Hepatocyte (in vitro differentiated cells): ENCODE measurements around the gene CORIN. TPM values are rescaled to one million over a fixed set of nuclear protein-coding genes. Genes with fewer than 3 reads are reported as not detected.

Source experiments
- DNase-seq: peaks from one replicate; pipeline ENCODE4 v3.0.0-alpha.2; 2016; ENCODE audit warnings: low spot score
- H2AFZ ChIP-seq: fragments of 200-600 bp; sonication (generic); 2 replicates; pipeline ENCODE4 v1.6.0; 2016; ENCODE audit warnings: antibody characterized with exemption, mild to moderate bottlenecking
- H3K27ac ChIP-seq: fragments of 200-600 bp; sonication (generic); 2 replicates; pipeline ENCODE4 v1.5.1; 2016; ENCODE audit warnings: mild to moderate bottlenecking
- H3K27me3 ChIP-seq: fragments of 200-600 bp; sonication (generic); 2 replicates; pipeline ENCODE4 v1.6.1; 2016
- H3K36me3 ChIP-seq: fragments of 200-600 bp; sonication (generic); replicated peaks from 2 replicates; pipeline ENCODE4 v1.5.1; 2016; ENCODE audit warnings: low read depth; ENCODE audit not compliant: insufficient read depth
- H3K4me1 ChIP-seq: fragments of 200-600 bp; sonication (generic); 2 replicates; pipeline ENCODE4 v1.5.1; 2016; ENCODE audit warnings: mild to moderate bottlenecking, moderate library complexity; ENCODE audit not compliant: insufficient read depth
- H3K4me2 ChIP-seq: fragments of 200-600 bp; sonication (generic); 2 replicates; pipeline ENCODE4 v1.6.0; 2016
- H3K4me3 ChIP-seq: fragments of 200-600 bp; sonication (generic); 2 replicates; pipeline ENCODE4 v1.5.1; 2016; ENCODE audit warnings: mild to moderate bottlenecking
- H3K79me2 ChIP-seq: fragments of 200-600 bp; sonication (generic); 2 replicates; pipeline ENCODE4 v1.6.0; 2017; ENCODE audit warnings: mild to moderate bottlenecking
- H3K9me2 ChIP-seq: fragments of 200-600 bp; sonication (generic); replicated peaks from 2 replicates; pipeline ENCODE4 v1.6.0; 2017; ENCODE audit warnings: mild to moderate bottlenecking; ENCODE audit not compliant: insufficient read depth
- H3K9me3 ChIP-seq: fragments of 200-600 bp; sonication (generic); 2 replicates; pipeline ENCODE4 v1.5.1; 2016; ENCODE audit warnings: low read depth, mild to moderate bottlenecking
- H4K20me1 ChIP-seq: fragments of 200-600 bp; sonication (generic); 2 replicates; pipeline ENCODE4 v1.6.0; 2016; ENCODE audit warnings: mild to moderate bottlenecking; ENCODE audit not compliant: insufficient read depth, poor library complexity, severe bottlenecking
- EZH2 ChIP-seq: fragments of 200-600 bp; sonication (generic); IDR thresholded peaks from 2 replicates; pipeline ENCODE4 v1.6.1; 2016; ENCODE audit warnings: antibody characterized with exemption, mild to moderate bottlenecking, borderline replicate concordance
- EZH2phosphoT487 ChIP-seq: fragments of 200-600 bp; sonication (generic); IDR thresholded peaks from one replicate; pipeline ENCODE4 v1.6.1; 2018; ENCODE audit warnings: antibody characterized with exemption, mild to moderate bottlenecking, low read depth, moderate library complexity; ENCODE audit not compliant: unreplicated experiment, severe bottlenecking
- WGBS: methylation state at CpG from one replicate; pipeline ENCODE4 v1.1.6; 2016; ENCODE audit warnings: low lambda C conversion rate; ENCODE audit errors: missing lambda C conversion rate; 5-methylcytosine and 5-hydroxymethylcytosine counted together
- polyA plus RNA-seq: library from polyadenylated mRNA; unstranded; fragments of >200 nt; fragmentation: Nextera tagmentation; extraction: Ambion mirVana; gene quantifications from 2 replicates; pipeline ENCODE4 v1.2.1, GENCODE V29; 2016
- total RNA-seq: library from RNA; depleted of rRNA; stranded (reverse); fragments of >200 nt; gene quantifications from 2 replicates; pipeline ENCODE4 v1.2.3, GENCODE V29; 2014
- TF ChIP-seq, protein P1 (sequence below): fragments of 200-600 bp; sonication (generic); IDR thresholded peaks from 2 replicates; pipeline ENCODE4 v1.5.1; 2016; ENCODE audit warnings: antibody characterized with exemption, mild to moderate bottlenecking; ENCODE audit not compliant: poor library complexity

Gene CORIN
- total and polyA plus RNA-seq, 2 experiments from 2014 or later, result 0.13 to 0.40 TPM

DNA sequence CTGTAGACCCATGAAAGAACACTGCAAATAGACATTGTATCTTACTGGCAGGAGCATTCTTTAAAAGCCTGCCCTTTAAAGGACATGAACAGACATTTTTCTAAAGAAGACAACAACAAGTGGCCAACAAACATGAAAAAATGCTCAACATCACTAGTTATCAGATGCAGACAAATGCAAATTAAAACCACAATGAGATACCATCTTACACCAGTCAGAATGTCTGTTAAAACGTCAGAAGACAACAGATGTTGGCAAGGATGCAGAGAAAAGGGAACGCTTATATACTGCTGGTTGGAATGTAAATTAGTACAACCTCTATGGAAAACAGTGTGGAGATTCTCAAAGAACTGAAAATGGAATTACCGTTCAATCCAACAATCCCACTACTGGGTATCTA, 275.6 kb downstream of the CORIN start:
- Histone ChIP-seq H3K9me3 (no peaks in the 10 kb centered on the region), H3K27me3 (no peaks in the 10 kb centered on the region), H3K4me2 (no peak overlapping the region), H2AFZ (no peak overlapping the region), H3K36me3 (no peaks in the 10 kb centered on the region), H3K9me2 (no peaks in the 10 kb centered on the region), H3K4me1 (no peaks in the 10 kb centered on the region), H4K20me1 (no peaks in the 10 kb centered on the region), H3K27ac (no peak overlapping the region), H3K4me3 (no peak overlapping the region), H3K79me2 (no peaks in the 10 kb centered on the region)
- no peak for DNase-seq
- 62% methylated on average over 3 of the region's 3 CpGs for WGBS
- TF ChIP-seq EZH2 (no peak), EZH2phosphoT487 (no peak)
- TF ChIP-seq, protein P1, sequence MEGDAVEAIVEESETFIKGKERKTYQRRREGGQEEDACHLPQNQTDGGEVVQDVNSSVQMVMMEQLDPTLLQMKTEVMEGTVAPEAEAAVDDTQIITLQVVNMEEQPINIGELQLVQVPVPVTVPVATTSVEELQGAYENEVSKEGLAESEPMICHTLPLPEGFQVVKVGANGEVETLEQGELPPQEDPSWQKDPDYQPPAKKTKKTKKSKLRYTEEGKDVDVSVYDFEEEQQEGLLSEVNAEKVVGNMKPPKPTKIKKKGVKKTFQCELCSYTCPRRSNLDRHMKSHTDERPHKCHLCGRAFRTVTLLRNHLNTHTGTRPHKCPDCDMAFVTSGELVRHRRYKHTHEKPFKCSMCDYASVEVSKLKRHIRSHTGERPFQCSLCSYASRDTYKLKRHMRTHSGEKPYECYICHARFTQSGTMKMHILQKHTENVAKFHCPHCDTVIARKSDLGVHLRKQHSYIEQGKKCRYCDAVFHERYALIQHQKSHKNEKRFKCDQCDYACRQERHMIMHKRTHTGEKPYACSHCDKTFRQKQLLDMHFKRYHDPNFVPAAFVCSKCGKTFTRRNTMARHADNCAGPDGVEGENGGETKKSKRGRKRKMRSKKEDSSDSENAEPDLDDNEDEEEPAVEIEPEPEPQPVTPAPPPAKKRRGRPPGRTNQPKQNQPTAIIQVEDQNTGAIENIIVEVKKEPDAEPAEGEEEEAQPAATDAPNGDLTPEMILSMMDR, result no peak

DNA sequence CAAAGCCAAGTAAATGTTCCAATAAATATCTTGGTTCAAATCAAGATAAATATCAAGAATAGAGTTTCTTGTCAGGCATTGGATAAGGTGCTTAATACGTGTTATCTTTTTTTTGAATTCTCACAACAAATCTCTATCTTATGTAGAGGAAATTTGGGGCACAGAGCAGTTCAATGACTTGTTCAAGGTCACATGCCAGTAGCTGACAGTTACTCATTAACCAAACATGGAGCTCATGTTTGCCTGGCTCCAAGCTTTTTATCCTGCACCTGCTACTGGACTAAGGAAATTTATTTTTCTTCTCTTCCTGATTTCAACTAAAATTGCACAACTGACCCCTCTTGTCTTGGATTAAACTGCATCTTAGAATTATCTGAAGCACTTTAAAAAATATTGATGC, 276.5 kb downstream of the CORIN start:
- WGBS, result 73% methylated on average over 1 of the region's 1 CpG
- no peak overlapping the region for H3K27ac ChIP-seq
- no peaks in the 10 kb centered on the region for H3K79me2 ChIP-seq
- H3K9me3 ChIP-seq, result no peaks in the 10 kb centered on the region
- H3K27me3 ChIP-seq, result no peaks in the 10 kb centered on the region
- no peak overlapping the region for H3K4me2 ChIP-seq
- no peaks in the 10 kb centered on the region for H3K4me1 ChIP-seq
- no peaks in the 10 kb centered on the region for H3K9me2 ChIP-seq
- no peaks in the 10 kb centered on the region for H4K20me1 ChIP-seq
- DNase-seq, result peak; percentile 34
- no peaks in the 10 kb centered on the region for H3K36me3 ChIP-seq
- H2AFZ ChIP-seq, result no peak overlapping the region
- TF ChIP-seq EZH2, result no peak
- TF ChIP-seq, protein P1, result no peak
- TF ChIP-seq EZH2phosphoT487, result no peak
- no peak overlapping the region for H3K4me3 ChIP-seq

GRCh38 chr4:47560682-47561081, 277.2 kb downstream of the CORIN start:
- 100% methylated on average over 1 of the region's 1 CpG for WGBS
- H3K9me2 ChIP-seq, result no peaks in the 10 kb centered on the region

More at GRCh38 chr4:47560682-47561081, 277.2 kb downstream of the CORIN start:
- Histone ChIP-seq H3K4me3 (no peak overlapping the region), H3K4me2 (no peak overlapping the region), H2AFZ (no peak overlapping the region), H3K36me3 (no peaks in the 10 kb centered on the region), H3K27me3 (no peaks in the 10 kb centered on the region), H3K79me2 (no peaks in the 10 kb centered on the region), H3K27ac (no peak overlapping the region), H4K20me1 (no peaks in the 10 kb centered on the region), H3K4me1 (no peaks in the 10 kb centered on the region), H3K9me3 (no peaks in the 10 kb centered on the region)
- TF ChIP-seq, protein P1, result no peak
- TF ChIP-seq EZH2, result no peak
- no peak for TF ChIP-seq EZH2phosphoT487
- no peak for DNase-seq
